Calu3 (cell line): ENCODE data around the gene MRPS18B. TPM values are rescaled to one million over a fixed set of nuclear protein-coding genes. Genes with fewer than 3 reads are reported as not detected.

Source experiments
- BruUV-seq: library from RNA; stranded (reverse); fragments of 400-500 nt; replicated peaks from 2 replicates; lab custom pipeline; 2021; lab: Mats Ljungman, UMichigan
- CTCF ChIA-PET: fragments of 300-600 bp; sonication (Branson Sonifier 250); formaldehyde crosslinking; loops from one replicate; lab custom pipeline; 2022; ENCODE audit warnings: antibody characterized with exemption; lab: Charles Lee
- DNase-seq: peaks from one replicate; pipeline ENCODE4 v3.0.0; 2022
- H3K27ac Mint-ChIP-seq: one replicate; pipeline ENCODE4 v1.8.0; 2022; ENCODE audit warnings: mixed read lengths; ENCODE audit not compliant: unreplicated experiment
- H3K27me3 Mint-ChIP-seq: one replicate; pipeline ENCODE4 v1.8.0; 2022; ENCODE audit warnings: mixed read lengths; ENCODE audit not compliant: unreplicated experiment
- H3K36me3 Mint-ChIP-seq: one replicate; pipeline ENCODE4 v1.8.0; 2022; ENCODE audit warnings: mild to moderate bottlenecking, moderate library complexity, mixed read lengths; ENCODE audit not compliant: insufficient read depth, unreplicated experiment
- H3K4me1 Mint-ChIP-seq: one replicate; pipeline ENCODE4 v1.8.0; 2022; ENCODE audit warnings: mild to moderate bottlenecking, low read depth, mixed read lengths; ENCODE audit not compliant: unreplicated experiment
- H3K4me3 Mint-ChIP-seq: one replicate; pipeline ENCODE4 v1.8.0; 2022; ENCODE audit warnings: mild to moderate bottlenecking, low read depth, moderate library complexity, mixed read lengths; ENCODE audit not compliant: unreplicated experiment
- H3K9me3 Mint-ChIP-seq: one replicate; pipeline ENCODE4 v1.8.0; 2022; ENCODE audit warnings: low read depth, mixed read lengths; ENCODE audit not compliant: unreplicated experiment
- CTCF ChIP-seq: fragments of 200-600 bp; IDR thresholded peaks from one replicate; pipeline ENCODE4 v1.8.0; 2022; ENCODE audit warnings: antibody characterized with exemption; ENCODE audit not compliant: unreplicated experiment
- intact Hi-C: fragments of 100-400 bp; cut with micrococcal nuclease; formaldehyde crosslinking; loops from one replicate; pipeline ENCODE4 v1.10.0; 2022; ENCODE audit not compliant: unreplicated experiment
- total RNA-seq: library from RNA; stranded (reverse); gene quantifications from 2 replicates; pipeline ENCODE4 v1.2.3, GENCODE V29; 2022

Gene MRPS18B
- total RNA-seq, 1 experiment from 2014 or later: 103 TPM

- CTCF ChIA-PET: interaction anchor here (0.7 to 1.0 kb wide), 4 partner anchors 10 to 103 kb away, joined by 3 to 6 read pairs (median 4); no protein-coding TSS in a partner anchor
- peak overlapping the region; percentile 78 for H3K4me3 Mint-ChIP-seq
- intact Hi-C loops: no loop called here
- H3K9me3 Mint-ChIP-seq: no peaks in the 10 kb centered on the region
- peak overlapping the region; percentile 69 for H3K27ac Mint-ChIP-seq
- H3K27me3 Mint-ChIP-seq: no peaks in the 10 kb centered on the region
- peak; percentile 88 for DNase-seq
- H3K4me1 Mint-ChIP-seq: peaks cover 13% of the 10 kb centered on the region
- H3K36me3 Mint-ChIP-seq: peaks cover 80% of the 10 kb centered on the region
- TF ChIP-seq CTCF: no peak
- BruUV-seq: TSS peak; percentile 36
Observed at GRCh38 chr6:30647242-30648116, 29.8 kb downstream of the MRPS18B start.

GRCh38 chr6:30651143-30651542 is 33.5 kb downstream of the MRPS18B start:
- peaks cover 89% of the 10 kb centered on the region for H3K36me3 Mint-ChIP-seq
- no peak overlapping the region for H3K27ac Mint-ChIP-seq
- no peaks in the 10 kb centered on the region for H3K9me3 Mint-ChIP-seq
- BruUV-seq: no TSS peak
- H3K27me3 Mint-ChIP-seq: no peaks in the 10 kb centered on the region
- intact Hi-C loops: no loop called here
- TF ChIP-seq CTCF: no peak
- CTCF ChIA-PET: interaction anchor here (1.3 kb wide), 1 partner anchor 80 kb away, joined by 4 read pairs; no protein-coding TSS in a partner anchor
- peaks cover 6% of the 10 kb centered on the region for H3K4me1 Mint-ChIP-seq
- H3K4me3 Mint-ChIP-seq: no peak overlapping the region
- no peak for DNase-seq

GRCh38 chr6:30654798-30655742 is 37.4 kb downstream of the MRPS18B start:
- Mint-ChIP-seq H3K36me3 (peaks cover 91% of the 10 kb centered on the region), H3K27me3 (no peaks in the 10 kb centered on the region), H3K4me3 (no peak overlapping the region), H3K27ac (no peak overlapping the region), H3K9me3 (no peaks in the 10 kb centered on the region), H3K4me1 (no peaks in the 10 kb centered on the region)
- DNase-seq: no peak
- TF ChIP-seq CTCF: no peak
- no TSS peak for BruUV-seq
- CTCF ChIA-PET: no interaction called here
- intact Hi-C loops: no loop called here

- no peaks in the 10 kb centered on the region for H3K27me3 Mint-ChIP-seq
Observed at GRCh38 chr6:30655743-30656094, 38.1 kb downstream of the MRPS18B start.

More at GRCh38 chr6:30655743-30656094, 38.1 kb downstream of the MRPS18B start:
- DNase-seq: no peak
- CTCF ChIA-PET: no interaction called here
- Mint-ChIP-seq H3K27ac (no peak overlapping the region), H3K36me3 (peaks cover 91% of the 10 kb centered on the region), H3K9me3 (no peaks in the 10 kb centered on the region), H3K4me3 (no peak overlapping the region), H3K4me1 (no peaks in the 10 kb centered on the region)
- no peak for TF ChIP-seq CTCF
- intact Hi-C loops: no loop called here
- BruUV-seq: no TSS peak
